ENCODE measurements around the gene C11orf97.
"Not testable (repeated sequence)": the region's sequence is repeated elsewhere in the genome, so short reads cannot be mapped to it uniquely, and the experiment has no call there.

C11orf97 gene

GRCh38 chr11:94559361-94559760, 47.1 kb downstream of the C11orf97 start:
- DNase-seq: no peak

GRCh38 chr11:94560834-94561233, 48.6 kb downstream of the C11orf97 start:
- DNase-seq: no peak

- DNase-seq: no peak
Observed at GRCh38 chr11:94563176-94563847, 51.1 kb downstream of the C11orf97 start.

GRCh38 chr11:94563848-94564467, 51.7 kb downstream of the C11orf97 start:
- DNase-seq: no peak

GRCh38 chr11:94567181-94567670, 55.0 kb downstream of the C11orf97 start, which contains the start of gene PIWIL4:
PIWIL4 (plus strand) TSS chr11:94567368; CDS start chr11:94567519, 151 bp downstream.
- DNase-seq: no peak

- no peak for DNase-seq
Observed at GRCh38 chr11:94568200-94568599, 55.9 kb downstream of the C11orf97 start.

GRCh38 chr11:94568717-94569116, 56.5 kb downstream of the C11orf97 start:
- no peak for DNase-seq

GRCh38 chr11:94572975-94573374, 60.7 kb downstream of the C11orf97 start:
- not testable (repeated sequence) for DNase-seq

- DNase-seq: no peak
Observed at GRCh38 chr11:94574193-94574961, 62.1 kb downstream of the C11orf97 start.

- DNase-seq: no peak
Observed at GRCh38 chr11:94576306-94576705, 64.0 kb downstream of the C11orf97 start.

- DNase-seq: no peak
Observed at GRCh38 chr11:94577841-94578240, 65.6 kb downstream of the C11orf97 start.

All from activated effector memory CD4-positive, alpha-beta T cell treated with Interleukin-2 at 50 U/mL for 16 hours (primary cell).